Type B pancreatic cell (in vitro differentiated cells): ENCODE measurements around the gene GPSM1. TPM values are rescaled to one million over a fixed set of nuclear protein-coding genes. Genes with fewer than 3 reads are reported as not detected.

Experiments
- DNase-seq: peaks from one replicate; pipeline ENCODE4 v3.0.0; 2021; ENCODE audit warnings: mixed read lengths; ENCODE audit not compliant: unreplicated experiment; ENCODE audit errors: extremely low spot score
- H3K27ac Mint-ChIP-seq: 2 replicates; pipeline ENCODE4 v1.8.0; 2021; ENCODE audit warnings: mild to moderate bottlenecking, mixed read lengths
- H3K27me3 Mint-ChIP-seq: 2 replicates; pipeline ENCODE4 v1.8.0; 2021; ENCODE audit warnings: mixed read lengths
- H3K36me3 Mint-ChIP-seq: 2 replicates; pipeline ENCODE4 v1.8.0; 2021; ENCODE audit warnings: mixed read lengths
- H3K4me1 Mint-ChIP-seq: one replicate; pipeline ENCODE4 v1.8.0; 2021; ENCODE audit warnings: mixed read lengths; ENCODE audit not compliant: unreplicated experiment
- H3K4me3 Mint-ChIP-seq: 2 replicates; pipeline ENCODE4 v1.8.0; 2021; ENCODE audit warnings: mild to moderate bottlenecking, mixed read lengths
- H3K9me3 Mint-ChIP-seq: 2 replicates; pipeline ENCODE4 v1.8.0; 2021; ENCODE audit warnings: mixed read lengths
- CTCF ChIP-seq: fragments of 200-600 bp; sonication (generic); conservative IDR thresholded peaks from 2 replicates; pipeline ENCODE4 v1.5.0; 2021; ENCODE audit warnings: antibody characterized with exemption, mild to moderate bottlenecking
- total RNA-seq: library from RNA; stranded (reverse); gene quantifications from 2 replicates; pipeline ENCODE4 v1.2.1, GENCODE V29; 2021; ENCODE audit warnings: low replicate concordance

The GPSM1 gene
- total RNA-seq, 1 donor from 2014 or later: 56.2 TPM

- no peaks in the 10 kb centered on the region for H3K9me3 Mint-ChIP-seq
- no peak for TF ChIP-seq CTCF
- no peaks in the 10 kb centered on the region for H3K4me1 Mint-ChIP-seq
- H3K4me3 Mint-ChIP-seq: no peak overlapping the region
- H3K36me3 Mint-ChIP-seq: no peaks in the 10 kb centered on the region
- DNase-seq: no peak
- peaks cover 4% of the 10 kb centered on the region for H3K27me3 Mint-ChIP-seq
- no peak overlapping the region for H3K27ac Mint-ChIP-seq
These were observed 30.2 kb upstream of the GPSM1 start for GRCh38 chr9:136297016-136297691.

- Mint-ChIP-seq H3K27ac (peak overlapping the region; percentile 36), H3K9me3 (no peaks in the 10 kb centered on the region), H3K27me3 (peaks cover 4% of the 10 kb centered on the region), H3K4me3 (no peak overlapping the region), H3K36me3 (no peaks in the 10 kb centered on the region), H3K4me1 (no peaks in the 10 kb centered on the region)
- no peak for TF ChIP-seq CTCF
- DNase-seq: no peak
These were observed 29.3 kb upstream of the GPSM1 start for GRCh38 chr9:136297766-136298735.

GRCh38 chr9:136299116-136299515, 28.2 kb upstream of the GPSM1 start:
- H3K27ac Mint-ChIP-seq: no peak overlapping the region
- H3K4me3 Mint-ChIP-seq: no peak overlapping the region
- no peak for TF ChIP-seq CTCF
- no peaks in the 10 kb centered on the region for H3K4me1 Mint-ChIP-seq
- peaks cover 4% of the 10 kb centered on the region for H3K27me3 Mint-ChIP-seq
- H3K9me3 Mint-ChIP-seq: no peaks in the 10 kb centered on the region
- no peaks in the 10 kb centered on the region for H3K36me3 Mint-ChIP-seq
- no peak for DNase-seq

- H3K4me1 Mint-ChIP-seq: no peaks in the 10 kb centered on the region
- no peak overlapping the region for H3K4me3 Mint-ChIP-seq
- H3K9me3 Mint-ChIP-seq: no peaks in the 10 kb centered on the region
- no peak overlapping the region for H3K27ac Mint-ChIP-seq
- H3K36me3 Mint-ChIP-seq: no peaks in the 10 kb centered on the region
- no peak for TF ChIP-seq CTCF
- no peak for DNase-seq
- peaks cover 4% of the 10 kb centered on the region for H3K27me3 Mint-ChIP-seq
These were observed 27.8 kb upstream of the GPSM1 start for GRCh38 chr9:136299541-136299940.

GRCh38 chr9:136300016-136300545, 27.3 kb upstream of the GPSM1 start:
- Mint-ChIP-seq H3K4me3 (no peak overlapping the region), H3K4me1 (no peaks in the 10 kb centered on the region), H3K27ac (no peak overlapping the region), H3K36me3 (no peaks in the 10 kb centered on the region), H3K27me3 (peaks cover 4% of the 10 kb centered on the region), H3K9me3 (no peaks in the 10 kb centered on the region)
- DNase-seq: no peak
- TF ChIP-seq CTCF: no peak
